Right lobe of liver (tissue), 6 donors: ENCODE measurements around the gene OR6C1. TPM values are rescaled to one million over a fixed set of nuclear protein-coding genes. Genes with fewer than 3 reads are reported as not detected.
"Not testable (repeated sequence)": the region's sequence is repeated elsewhere in the genome, so short reads cannot be mapped to it uniquely, and the experiment has no call there.

Source experiments
- ATAC-seq, 4 donors: fragments of 200-7000 bp; cut with Tn5 transposase; one replicate each; pipeline ENCODE4 v1.9.1; 2020; ENCODE audit warnings: mild to moderate bottlenecking in 4 of 4, moderate library complexity in 4 of 4
- DNase-seq, 3 donors: peaks; one replicate each; pipeline ENCODE4 v3.0.0-alpha.2; 2020
- H3K27ac ChIP-seq, 3 donors: fragments of 200-600 bp; one replicate each; pipeline ENCODE4 v1.8.0; 2022
- H3K27me3 ChIP-seq, 2 donors: fragments of 200-600 bp; one replicate each; pipeline ENCODE4 v1.8.0; 2022
- H3K36me3 ChIP-seq, 4 donors: fragments of 200-600 bp; sonication (generic) in 1 of 4; one replicate each; pipeline versions ENCODE4 v1.5.1 to v1.8.0; 2017 to 2022; ENCODE audit warnings: control low read depth in 1 of 4
- H3K4me1 ChIP-seq, 4 donors: fragments of 200-600 bp; sonication (generic) in 1 of 4; one replicate each; pipeline versions ENCODE4 v1.5.1 to v1.8.0; 2017 to 2022; ENCODE audit warnings: control low read depth in 1 of 4
- H3K4me3 ChIP-seq, 3 donors: fragments of 200-600 bp; one replicate each; pipeline ENCODE4 v1.8.0; 2022
- H3K9me3 ChIP-seq, 4 donors: fragments of 200-600 bp; sonication (generic) in 1 of 4; one replicate each; pipeline versions ENCODE4 v1.5.1 to v1.8.0; 2017 to 2022; ENCODE audit warnings: control low read depth in 1 of 4
- CTCF ChIP-seq, 4 donors: fragments of 200-600 bp in 3 of 4; fragments of 450-650 bp in 1 of 4; IDR thresholded peaks; one replicate each; pipeline versions ENCODE4 v1.5.1 to v1.8.0; 2016 to 2022; ENCODE audit warnings: antibody characterized with exemption in 4 of 4, mild to moderate bottlenecking in 2 of 4
- POLR2A ChIP-seq: fragments of 450-650 bp; IDR thresholded peaks from one replicate; pipeline ENCODE4 v1.6.1; 2017; ENCODE audit warnings: antibody characterized with exemption, mild to moderate bottlenecking
- WGBS: methylation state at CpG from one replicate; pipeline ENCODE4 v1.1.6; 2018; ENCODE audit warnings: low coverage, low lambda C conversion rate; ENCODE audit not compliant: insufficient coverage; ENCODE audit errors: missing lambda C conversion rate; 5-methylcytosine and 5-hydroxymethylcytosine counted together
- intact Hi-C, 2 donors: fragments of 100-400 bp; cut with DNase I; formaldehyde crosslinking; loops; one replicate each; pipeline versions ENCODE4 v1.11.2 to v1.14.1; 2022
- total RNA-seq, 6 experiments: library from RNA; depleted of rRNA in 2 of 6; stranded (reverse); fragments of >200 nt in 2 of 6; fragmentation: NEBNext Ultra II Directional in 3 of 6; extraction: Animal tissue kit (Norgen Biotek cat#: 25700) in 3 of 6; gene quantifications; one replicate each; pipeline versions ENCODE4 v1.1.0 to v1.2.4, GENCODE V29; 2016 to 2023
- donor health status: DM: no; HTN: yes; CAD: no.
- donor health status: DM: no; HTN: no; CAD: no.
- donor health status: DM: no; HTN: no; CAD: no.
- donor health status: DM: no; HTN: yes; CAD: no.
- donor health status: DM: no; HTN: yes; CAD: no.

OR6C1 gene
- total RNA-seq, 6 experiments from 2014 or later = not detected

GRCh38 chr12:55330446-55330845 lies 16.3 kb downstream of the OR6C1 start, which contains the start of gene OR6C3:
TSS of gene OR6C3 (plus strand) at chr12:55330746. CDS start at chr12:55331701, 955 bp downstream.
- Histone ChIP-seq H3K36me3 (no peaks in the 10 kb centered on the region), H3K4me1 (no peaks in the 10 kb centered on the region), H3K27ac (no peak within 1 kb of the TSS), H3K9me3 (no peaks in the 10 kb centered on the region), H3K27me3 (no peaks in the 10 kb centered on the region), H3K4me3 (no peak within 1 kb of the TSS)
- WGBS = 83% methylated on average over 1 of the region's 1 CpG
- DNase-seq (no peak), ATAC-seq (no peak)
- intact Hi-C loops = no loop called here
- TF ChIP-seq CTCF (IDR thresholded peaks at IDR 0.05) (no peak), POLR2A (no peak)

- Histone ChIP-seq H3K4me1 (no peaks in the 10 kb centered on the region), H3K36me3 (no peaks in the 10 kb centered on the region), H3K4me3 (no peak overlapping the region), H3K27me3 (no peaks in the 10 kb centered on the region), H3K27ac (no peak overlapping the region), H3K9me3 (no peaks in the 10 kb centered on the region)
- intact Hi-C loops = no loop called here
- 69% methylated on average over 8 of the region's 10 CpGs for WGBS
- DNase-seq = no peak
- TF ChIP-seq POLR2A (no peak), CTCF (IDR thresholded peaks at IDR 0.05) (no peak)
- ATAC-seq = no peak
Observed at GRCh38 chr12:55336002-55336401, 21.9 kb downstream of the OR6C1 start.

- DNase-seq, intact Hi-C loops, H3K27me3 ChIP-seq, H3K27ac ChIP-seq, H3K4me1 ChIP-seq, ATAC-seq, H3K9me3 ChIP-seq, H3K36me3 ChIP-seq, H3K4me3 ChIP-seq: not testable (repeated sequence)
- 61% methylated on average over 4 of the region's 4 CpGs for WGBS
Observed at GRCh38 chr12:55355338-55355737, 41.2 kb downstream of the OR6C1 start.

- DNase-seq = no peak
- TF ChIP-seq CTCF (IDR thresholded peaks at IDR 0.05) = no peak
- TF ChIP-seq POLR2A = no peak
- 77% methylated on average over 4 of the region's 4 CpGs for WGBS
- Histone ChIP-seq H3K27ac (no peak within 1 kb of the TSS), H3K4me3 (no peak within 1 kb of the TSS), H3K4me1 (no peaks in the 10 kb centered on the region), H3K36me3 (no peaks in the 10 kb centered on the region), H3K27me3 (no peaks in the 10 kb centered on the region), H3K9me3 (no peaks in the 10 kb centered on the region)
- intact Hi-C loops = no loop called here
- no peak for ATAC-seq
Observed at GRCh38 chr12:55362675-55363074, 48.5 kb downstream of the OR6C1 start, which contains the start of gene OR6C75. TSS of gene OR6C75 (plus strand) at chr12:55362975. CDS start at chr12:55365111, 2,136 bp downstream.

- Histone ChIP-seq H3K36me3 (no peaks in the 10 kb centered on the region), H3K4me3 (no peak overlapping the region), H3K4me1 (no peaks in the 10 kb centered on the region), H3K27me3 (no peaks in the 10 kb centered on the region), H3K9me3 (no peaks in the 10 kb centered on the region), H3K27ac (no peak overlapping the region)
- no peak for ATAC-seq
- TF ChIP-seq CTCF (IDR thresholded peaks at IDR 0.05) = no peak
- no peak for TF ChIP-seq POLR2A
- no peak for DNase-seq
- intact Hi-C loops = no loop called here
- WGBS = 57% methylated on average over 3 of the region's 3 CpGs
Observed at GRCh38 chr12:55365086-55365485, 50.9 kb downstream of the OR6C1 start.

Other genes with a start within 250 kb of the OR6C1 start
- not detected for gene OR9K2, start 187.9 kb upstream of the OR6C1 start, total RNA-seq
- gene OR10A7, start 93.3 kb upstream of the OR6C1 start, total RNA-seq = not detected
- not detected for gene OR6C74, start 69.7 kb upstream of the OR6C1 start, total RNA-seq
- gene OR6C6, start 17.8 kb upstream of the OR6C1 start, total RNA-seq = not detected
- gene OR6C3, start 16.4 kb downstream of the OR6C1 start, total RNA-seq = not detected
- not detected for gene OR6C75, start 48.6 kb downstream of the OR6C1 start, total RNA-seq
- gene OR6C65, start 86.2 kb downstream of the OR6C1 start, total RNA-seq = not detected
- gene OR6C76, start 111.9 kb downstream of the OR6C1 start, total RNA-seq = not detected
- not detected for gene OR6C2, start 129.7 kb downstream of the OR6C1 start, total RNA-seq
- not detected for gene OR6C70, start 155.8 kb downstream of the OR6C1 start, total RNA-seq
- gene OR6C68, start 178.0 kb downstream of the OR6C1 start, total RNA-seq = not detected
- gene OR6C4, start 235.3 kb downstream of the OR6C1 start, total RNA-seq = not detected